Measurements from ENCODE around the gene CACNA1A.

- TF ChIP-seq CTCF (conservative IDR thresholded peaks at IDR 0.05) (no peak), ZFX (IDR thresholded peaks at IDR 0.05) (no peak)
These were observed 124.2 kb downstream of the CACNA1A start for GRCh38 chr19:13381827-13382632.

Measured in C4-2B (cell line).